IPS DF 6.9 (cell line): ENCODE results near the gene ALK.

Experiments used
- DNase-seq: peaks from one replicate; pipeline ENCODE4 v3.0.0-alpha.2; 2013; ENCODE audit warnings: low read depth, low spot score
- H3K27ac ChIP-seq: one replicate; pipeline ENCODE4 v1.5.1; 2013; ENCODE audit warnings: low read length, control low read depth
- H3K27me3 ChIP-seq: 2 replicates; pipeline ENCODE4 v1.6.1; 2013; ENCODE audit warnings: mild to moderate bottlenecking, low read length; ENCODE audit not compliant: control insufficient read depth, insufficient read depth
- H3K36me3 ChIP-seq: 2 replicates; pipeline ENCODE4 v1.6.1; 2013; ENCODE audit warnings: low read length; ENCODE audit not compliant: control insufficient read depth, insufficient read depth
- H3K4me1 ChIP-seq: 2 replicates; pipeline ENCODE4 v1.6.1; 2013; ENCODE audit warnings: low read length; ENCODE audit not compliant: control insufficient read depth, insufficient read depth
- H3K4me3 ChIP-seq: 2 replicates; pipeline ENCODE4 v1.5.1; 2013; ENCODE audit warnings: mild to moderate bottlenecking, low read length
- H3K9me3 ChIP-seq: 2 replicates; pipeline ENCODE4 v1.6.1; 2013; ENCODE audit warnings: low read length, inconsistent platforms; ENCODE audit not compliant: control insufficient read depth, insufficient read depth
- WGBS: extraction: QIAGEN DNeasy Blood & Tissue Kit; methylation state at CpG from one replicate; pipeline ENCODE4 v1.1.7; 2013; ENCODE audit warnings: mixed read lengths, missing lambda C conversion rate; ENCODE audit not compliant: insufficient read length, insufficient coverage; 5-methylcytosine and 5-hydroxymethylcytosine counted together

The ALK gene

GRCh38 chr2:29374823-29375222 lies 546.6 kb downstream of the ALK start:
- no peak overlapping the region for H3K4me3 ChIP-seq
- H3K9me3 ChIP-seq: no peaks in the 10 kb centered on the region
- no peak overlapping the region for H3K27ac ChIP-seq
- no peaks in the 10 kb centered on the region for H3K36me3 ChIP-seq
- no peak for DNase-seq
- H3K27me3 ChIP-seq: no peaks in the 10 kb centered on the region
- WGBS: no CpG with 5 or more reads among the region's 5 CpGs
- H3K4me1 ChIP-seq: 0 out of 2 replicates have a peak, but pooled peaks cover 2% of the 10 kb centered on the region

- no peak overlapping the region for H3K4me3 ChIP-seq
- no peaks in the 10 kb centered on the region for H3K27me3 ChIP-seq
- no peak overlapping the region for H3K27ac ChIP-seq
- no CpG with 5 or more reads among the region's 3 CpGs for WGBS
- no peaks in the 10 kb centered on the region for H3K9me3 ChIP-seq
- H3K36me3 ChIP-seq: no peaks in the 10 kb centered on the region
- no peak for DNase-seq
- 0 out of 2 replicates have a peak, but pooled peaks cover 2% of the 10 kb centered on the region for H3K4me1 ChIP-seq
Measured at GRCh38 chr2:29373870-29374269, 547.5 kb downstream of the ALK start.

- DNase-seq: no peak
Measured at GRCh38 chr2:29372185-29372584, 549.2 kb downstream of the ALK start.

DNA sequence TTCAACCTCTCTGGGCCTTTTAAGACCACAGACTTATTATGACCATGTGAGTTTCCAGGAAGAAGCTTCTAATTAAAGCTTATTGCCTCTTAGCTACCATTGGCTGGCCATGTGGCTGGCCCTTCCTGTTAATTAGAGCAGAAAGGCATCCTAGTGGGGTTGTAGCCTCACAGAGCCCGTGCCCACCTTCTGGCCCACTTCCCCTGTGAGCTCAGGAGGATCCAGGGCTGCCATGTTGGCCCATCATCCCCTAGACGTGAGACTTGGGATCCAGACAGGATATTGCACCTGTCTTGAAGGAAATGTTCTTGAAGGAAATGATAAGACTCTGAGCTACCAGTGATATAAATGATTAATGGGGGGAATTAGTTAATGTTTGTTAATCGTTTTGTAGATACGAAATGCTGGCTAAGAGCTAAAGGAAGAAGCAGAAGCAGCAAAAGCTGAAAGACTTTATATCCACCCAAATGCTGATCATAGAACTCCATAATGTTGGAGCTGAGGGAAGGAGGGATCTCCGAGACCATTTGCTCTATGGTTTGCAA lies 550.7 kb downstream of the ALK start:
- Histone ChIP-seq H3K27me3 (no peaks in the 10 kb centered on the region; the same call in 1 of the 2 replicates), H3K9me3 (no peaks in the 10 kb centered on the region), H3K4me3 (no peak overlapping the region), H3K27ac (no peak overlapping the region), H3K4me1 (0 out of 2 replicates have a peak, but pooled peaks cover 2% of the 10 kb centered on the region), H3K36me3 (no peaks in the 10 kb centered on the region)
- WGBS: 100% methylated on average over 2 of the region's 5 CpGs
- DNase-seq: no peak

More at GRCh38 chr2:29372185-29372584, 549.2 kb downstream of the ALK start:
- Histone ChIP-seq H3K27me3 (no peaks in the 10 kb centered on the region; the same call in 1 of the 2 replicates), H3K4me1 (0 out of 2 replicates have a peak, but pooled peaks cover 2% of the 10 kb centered on the region), H3K4me3 (no peak overlapping the region), H3K36me3 (no peaks in the 10 kb centered on the region), H3K27ac (no peak overlapping the region), H3K9me3 (no peaks in the 10 kb centered on the region)
- WGBS: no CpG with 5 or more reads among the region's 2 CpGs

DNA sequence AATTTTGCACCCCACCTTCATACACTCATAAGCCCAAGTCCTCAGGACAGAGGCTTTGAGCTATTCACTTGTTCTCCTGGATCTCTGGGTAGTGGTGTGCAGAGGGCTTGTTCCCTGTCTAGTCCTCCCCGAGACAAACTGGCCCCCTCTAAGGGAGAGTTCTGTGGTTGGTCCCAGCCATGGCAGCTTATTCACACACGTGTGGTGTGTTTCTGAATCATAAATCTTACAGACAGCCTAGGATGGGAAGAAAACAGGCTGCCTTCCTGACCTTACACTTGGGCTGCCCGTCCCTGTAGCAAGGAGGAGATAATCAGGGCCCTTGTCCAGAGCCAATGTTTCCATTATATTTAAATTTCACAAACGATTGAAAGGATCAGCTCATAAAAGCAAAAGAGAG lies 551.2 kb downstream of the ALK start:
- Histone ChIP-seq H3K9me3 (no peaks in the 10 kb centered on the region), H3K4me1 (0 out of 2 replicates have a peak, but pooled peaks cover 2% of the 10 kb centered on the region), H3K27ac (no peak overlapping the region), H3K4me3 (no peak overlapping the region), H3K27me3 (no peaks in the 10 kb centered on the region; the same call in 1 of the 2 replicates), H3K36me3 (no peaks in the 10 kb centered on the region)
- WGBS: no CpG with 5 or more reads among the region's 4 CpGs
- DNase-seq: no peak

DNA sequence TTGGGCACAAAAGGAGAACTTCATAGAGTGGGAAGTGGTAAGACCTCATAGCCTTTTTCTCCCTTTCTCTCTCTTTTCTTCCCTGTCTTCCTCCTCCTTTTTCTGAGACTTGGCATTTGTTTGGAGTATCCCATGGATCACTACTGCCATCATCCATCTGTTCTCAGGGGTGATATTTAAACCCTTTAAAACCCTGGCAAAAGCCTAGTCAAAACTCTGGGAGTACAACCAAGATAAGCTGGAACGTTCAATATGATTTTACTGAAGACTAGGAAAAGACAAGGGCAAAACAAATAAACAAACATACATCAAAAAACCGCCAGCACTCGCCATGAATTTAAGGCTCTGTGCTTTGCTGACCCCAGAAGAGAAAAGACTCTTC lies 552.7 kb downstream of the ALK start:
- Histone ChIP-seq H3K27me3 (no peaks in the 10 kb centered on the region; the same call in 1 of the 2 replicates), H3K9me3 (no peaks in the 10 kb centered on the region), H3K36me3 (no peaks in the 10 kb centered on the region), H3K27ac (no peak overlapping the region), H3K4me3 (no peak overlapping the region), H3K4me1 (no peaks in the 10 kb centered on the region)
- no CpG with 5 or more reads among the region's 3 CpGs for WGBS
- no peak for DNase-seq

DNA sequence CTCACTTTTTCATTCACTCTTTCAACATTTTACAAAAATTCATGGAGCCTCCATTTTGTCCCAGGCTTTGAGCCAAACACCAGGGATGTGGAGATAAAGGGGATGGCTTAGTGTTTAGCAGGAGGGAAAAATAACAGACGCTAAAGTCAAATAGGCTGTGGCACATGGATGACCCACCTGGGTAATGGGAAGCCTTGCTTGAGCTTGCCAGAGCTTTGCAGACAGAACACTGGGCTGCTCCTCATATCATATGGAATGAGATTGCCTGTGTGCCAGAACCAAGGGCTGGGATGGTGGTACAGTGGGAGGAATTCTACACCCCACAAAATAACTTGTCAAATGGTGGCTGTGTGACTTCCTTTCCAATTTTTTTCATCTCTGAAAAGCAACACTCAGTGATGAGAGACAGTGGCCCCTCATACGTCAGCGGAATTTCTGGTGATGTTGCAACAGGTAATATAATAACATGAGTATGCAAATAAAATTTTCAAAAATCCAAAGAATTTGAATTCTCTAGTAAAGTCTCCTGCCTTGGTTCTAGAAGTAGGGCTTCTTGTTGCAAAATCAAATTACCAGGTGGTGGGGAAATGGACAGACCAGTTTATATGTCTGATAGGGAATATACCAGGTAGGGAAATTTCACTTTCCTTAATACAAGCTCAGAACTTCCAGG lies 553.3 kb downstream of the ALK start:
- DNase-seq: no peak
- H3K27ac ChIP-seq: no peak overlapping the region
- H3K4me1 ChIP-seq: no peaks in the 10 kb centered on the region
- no peaks in the 10 kb centered on the region; the same call in 1 of the 2 replicates for H3K27me3 ChIP-seq
- H3K4me3 ChIP-seq: no peak overlapping the region
- no peaks in the 10 kb centered on the region for H3K9me3 ChIP-seq
- H3K36me3 ChIP-seq: no peaks in the 10 kb centered on the region
- whole genome bisulfite sequencing: no CpG with 5 or more reads among the region's 3 CpGs

- Histone ChIP-seq H3K27me3 (no peaks in the 10 kb centered on the region; the same call in 1 of the 2 replicates), H3K27ac (no peak overlapping the region), H3K4me1 (no peaks in the 10 kb centered on the region), H3K36me3 (no peaks in the 10 kb centered on the region), H3K9me3 (no peaks in the 10 kb centered on the region), H3K4me3 (no peak overlapping the region)
- no peak for DNase-seq
- WGBS: no CpG with 5 or more reads among the region's 2 CpGs
Measured at GRCh38 chr2:29363111-29363510, 558.3 kb downstream of the ALK start.

DNA sequence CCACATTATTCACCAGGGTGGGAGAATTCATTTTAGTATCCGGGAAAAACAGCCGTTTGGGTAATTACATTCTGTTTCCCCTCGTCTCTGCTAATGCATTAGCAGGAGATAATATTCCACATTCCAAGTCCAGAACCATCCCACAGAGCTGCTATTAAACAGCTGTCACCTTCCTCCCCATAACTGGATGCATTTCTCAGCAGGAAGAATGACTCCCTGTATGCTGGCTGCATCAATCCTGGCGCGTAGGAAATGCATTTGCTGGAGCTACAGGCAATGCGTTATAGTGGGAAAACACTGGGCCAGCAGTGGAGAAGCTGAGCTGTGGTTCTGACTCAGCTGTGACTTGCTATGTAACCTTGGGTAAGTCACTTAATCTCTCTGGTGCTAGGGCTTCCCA lies 560.2 kb downstream of the ALK start:
- Histone ChIP-seq H3K4me3 (no peak overlapping the region), H3K9me3 (no peaks in the 10 kb centered on the region), H3K27me3 (no peaks in the 10 kb centered on the region), H3K27ac (no peak overlapping the region), H3K36me3 (no peaks in the 10 kb centered on the region), H3K4me1 (no peaks in the 10 kb centered on the region)
- no CpG with 5 or more reads among the region's 6 CpGs for WGBS
- no peak for DNase-seq

- Histone ChIP-seq H3K27me3 (no peaks in the 10 kb centered on the region), H3K36me3 (no peaks in the 10 kb centered on the region), H3K27ac (no peak overlapping the region), H3K4me3 (no peak overlapping the region), H3K4me1 (no peaks in the 10 kb centered on the region), H3K9me3 (no peaks in the 10 kb centered on the region)
- WGBS: no CpG with 5 or more reads among the region's 3 CpGs
- DNase-seq: no peak
Measured at GRCh38 chr2:29360016-29360784, 561.2 kb downstream of the ALK start.
